ENCODE data around the gene TNPO3. TPM values are rescaled to one million over a fixed set of nuclear protein-coding genes. Genes with fewer than 3 reads are reported as not detected.

The TNPO3 gene
- total and polyA plus RNA-seq, 10 of the 15 experiments (the other 5 are each of a cell fraction or from before 2014, with no cell fraction given): 17.6 to 91.8 (median 65.9) TPM

- Histone ChIP-seq H3K9ac (ENCODE audit: control insufficient read depth, insufficient read depth, low read length) (no peak overlapping the region), H3K4me2 (ENCODE audit: control insufficient read depth, insufficient read depth) (no peak overlapping the region), H3K4me3 (no peak overlapping the region), H2AFZ (ENCODE audit: control insufficient read depth, low read depth, low read length) (no peak overlapping the region), H3K27me3 (replicated peaks in 1 of 2; ENCODE audit: control insufficient read depth in 2 of 2, insufficient read depth in 2 of 2, low read length in 1 of 2) (no peaks in the 10 kb centered on the region), H4K20me1 (ENCODE audit: control insufficient read depth, insufficient read depth) (no peaks in the 10 kb centered on the region), H3K4me1 (ENCODE audit: control insufficient read depth, insufficient read depth, low read length) (peaks cover 4% of the 10 kb centered on the region; the same call in 1 of the 2 replicates), H3K36me3 (ENCODE audit: control insufficient read depth in 2 of 2, insufficient read depth in 2 of 2, low read length in 1 of 2) (peaks cover 46 to 61% of the 10 kb centered on the region in 2 experiments), H3K79me2 (ENCODE audit: control insufficient read depth, insufficient read depth, low read length) (peaks cover 13% of the 10 kb centered on the region), H3K9me3 (replicated peaks; ENCODE audit: control insufficient read depth, insufficient read depth, low read length) (no peaks in the 10 kb centered on the region), H3K27ac (ENCODE audit: control insufficient read depth, insufficient read depth) (no peak overlapping the region)
- intact Hi-C loops (cut with micrococcal nuclease; ENCODE audit: unreplicated experiment) (no loop called here), in situ Hi-C loops (cut with MboI) (no loop called here)
- POLR2A ChIA-PET: interaction anchor here (1.1 to 1.8 kb wide), 3 partner anchors 8 to 141 kb away, joined by 3 to 6 read pairs (median 3); no protein-coding TSS in a partner anchor
- no peak for DNase-seq (ENCODE audit: low read depth, low spot score)
- ATAC-seq: no peak; the same call in 2 of the 3 replicates
- CTCF ChIA-PET: interaction anchor here (0.8 to 2.1 kb wide), 7 partner anchors 9 to 143 kb away, joined by 3 to 9 read pairs (median 4); no protein-coding TSS in a partner anchor
- 90% methylated on average over 12 of the region's 12 CpGs for WGBS (ENCODE audit: insufficient coverage, insufficient replicate concordance, low lambda C conversion rate, missing lambda C conversion rate)
- TF ChIP-seq EGR1 (IDR thresholded peaks at IDR 0.05; ENCODE audit: borderline replicate concordance in 1 of 2, low read depth in 2 of 2, low read length in 2 of 2) (no peak), POLR2A (IDR thresholded peaks at IDR 0.05; ENCODE audit: low read depth, low read length) (peak; percentile 69), MTA2 (IDR thresholded peaks at IDR 0.05; ENCODE audit: low read depth) (no peak), CHD2 (IDR thresholded peaks at IDR 0.05; ENCODE audit: borderline replicate concordance, low read depth, low read length) (no peak), CBFB (IDR thresholded peaks at IDR 0.05; ENCODE audit: low read depth) (no peak), SPI1 (IDR thresholded peaks at IDR 0.05; ENCODE audit: borderline replicate concordance, insufficient read depth, low read depth, low read length) (no peak)
- RAD21 ChIA-PET (ENCODE audit: unreplicated experiment): interaction anchor here (0.9 to 2.6 kb wide), 2 partner anchors 8 to 24 kb away, joined by 4 to 9 read pairs; no protein-coding TSS in a partner anchor
- BruUV-seq (replicated peaks): no TSS peak
- SMC1A ChIA-PET (ENCODE audit: uncharacterized antibody, unreplicated experiment): interaction anchor here (1.1 kb wide), 3 partner anchors 11 to 141 kb away, joined by 3 to 5 read pairs (median 3); no protein-coding TSS in a partner anchor
- FAIRE-seq: no peak
Observed at GRCh38 chr7:128948312-128948973, 106.5 kb downstream of the TNPO3 start.

GRCh38 chr7:128947854-128948253 is 107.1 kb downstream of the TNPO3 start:
- H4K20me1 ChIP-seq (ENCODE audit: control insufficient read depth, insufficient read depth): no peaks in the 10 kb centered on the region
- H3K27ac ChIP-seq (ENCODE audit: control insufficient read depth, insufficient read depth): no peak overlapping the region
- POLR2A ChIA-PET: no interaction called here
- DNase-seq (ENCODE audit: low read depth, low spot score): no peak
- TF ChIP-seq TAF1 (IDR thresholded peaks at IDR 0.05; ENCODE audit: borderline replicate concordance, low read depth, low read length) (no peak), POLR2AphosphoS5 (IDR thresholded peaks at IDR 0.05; ENCODE audit: low read length) (peak; percentile 15; the same call in 1 of the 2 replicates)
- H3K9ac ChIP-seq (ENCODE audit: control insufficient read depth, insufficient read depth, low read length): no peak overlapping the region
- H3K79me2 ChIP-seq (ENCODE audit: control insufficient read depth, insufficient read depth, low read length): peaks cover 19% of the 10 kb centered on the region
- RAD21 ChIA-PET (ENCODE audit: unreplicated experiment): interaction anchor here (0.9 to 2.6 kb wide), 5 partner anchors 8 to 33 kb away, joined by 3 to 9 read pairs (median 4); no protein-coding TSS in a partner anchor
- H3K4me1 ChIP-seq (ENCODE audit: control insufficient read depth, insufficient read depth, low read length): peaks cover 4% of the 10 kb centered on the region; the same call in 1 of the 2 replicates
- no peak overlapping the region for H2AFZ ChIP-seq (ENCODE audit: control insufficient read depth, low read depth, low read length)
- WGBS (ENCODE audit: insufficient coverage, insufficient replicate concordance, low lambda C conversion rate, missing lambda C conversion rate): 93% methylated on average over 9 of the region's 9 CpGs
- BruUV-seq (replicated peaks): no TSS peak
- intact Hi-C loops (cut with micrococcal nuclease; ENCODE audit: unreplicated experiment) (no loop called here), in situ Hi-C loops (cut with MboI) (no loop called here)
- no peak for ATAC-seq
- H3K27me3 ChIP-seq (replicated peaks in 1 of 2; ENCODE audit: control insufficient read depth in 2 of 2, insufficient read depth in 2 of 2, low read length in 1 of 2): no peaks in the 10 kb centered on the region
- FAIRE-seq: no peak
- H3K9me3 ChIP-seq (replicated peaks; ENCODE audit: control insufficient read depth, insufficient read depth, low read length): no peaks in the 10 kb centered on the region
- SMC1A ChIA-PET (ENCODE audit: uncharacterized antibody, unreplicated experiment): interaction anchor here (1.1 kb wide), 3 partner anchors 11 to 141 kb away, joined by 3 to 5 read pairs (median 3); no protein-coding TSS in a partner anchor
- H3K4me2 ChIP-seq (ENCODE audit: control insufficient read depth, insufficient read depth): no peak overlapping the region
- H3K36me3 ChIP-seq (ENCODE audit: control insufficient read depth in 2 of 2, insufficient read depth in 2 of 2, low read length in 1 of 2): peaks cover 45 to 60% of the 10 kb centered on the region in 2 experiments
- H3K4me3 ChIP-seq: no peak overlapping the region
- CTCF ChIA-PET: interaction anchor here (0.8 to 2.1 kb wide), 10 partner anchors 8 to 143 kb away, joined by 3 to 9 read pairs (median 4); no protein-coding TSS in a partner anchor
